HEK293T (cell line): ENCODE data around the gene SEC24A.
"Not testable (repeated sequence)": the region's sequence is repeated elsewhere in the genome, so short reads cannot be mapped to it uniquely, and the experiment has no call there.

Experiments
- CTCF ChIA-PET: fragments of 350-600 bp; formaldehyde crosslinking; extraction: SDS; loops from one replicate; lab custom pipeline; 2021; ENCODE audit warnings: antibody characterized with exemption, inconsistent platforms; lab: Yijun Ruan, JAX
- POLR2A ChIA-PET: fragments of 350-600 bp; formaldehyde crosslinking; extraction: SDS; loops from one replicate; lab custom pipeline; 2020; ENCODE audit warnings: antibody characterized with exemption, inconsistent platforms; lab: Yijun Ruan, JAX
- DNase-seq: peaks from one replicate; pipeline ENCODE4 v3.0.0; 2012; ENCODE audit warnings: mixed read lengths; ENCODE audit errors: extremely low spot score
- ARNT ChIP-seq: fragments of 450-650 bp; IDR thresholded peaks from 2 replicates; pipeline ENCODE4 v1.6.1; 2017; ENCODE audit warnings: mild to moderate bottlenecking
- BHLHE40 ChIP-seq: fragments of 450-650 bp; IDR thresholded peaks from 2 replicates; pipeline ENCODE4 v1.6.1; 2016; ENCODE audit warnings: mild to moderate bottlenecking, moderate library complexity, borderline replicate concordance
- CTBP1 ChIP-seq: fragments of 450-650 bp; IDR thresholded peaks from 2 replicates; pipeline ENCODE4 v1.6.1; 2016; ENCODE audit warnings: borderline replicate concordance
- ELF4 ChIP-seq: fragments of 450-650 bp; IDR thresholded peaks from 2 replicates; pipeline ENCODE4 v1.6.1; 2017; ENCODE audit warnings: antibody characterized with exemption
- FOXA1 ChIP-seq: fragments of 450-650 bp; IDR thresholded peaks from 2 replicates; pipeline ENCODE4 v1.6.1; 2016; ENCODE audit warnings: mild to moderate bottlenecking
- FOXK2 ChIP-seq: fragments of 450-650 bp; IDR thresholded peaks from 2 replicates; pipeline ENCODE4 v1.6.1; 2016; ENCODE audit warnings: mild to moderate bottlenecking
- FOXM1 ChIP-seq: fragments of 450-650 bp; IDR thresholded peaks from 2 replicates; pipeline ENCODE4 v1.6.1; 2017; ENCODE audit warnings: mild to moderate bottlenecking, borderline replicate concordance
- HDGF ChIP-seq: fragments of 450-650 bp; IDR thresholded peaks from 2 replicates; pipeline ENCODE4 v1.6.1; 2017; ENCODE audit warnings: antibody characterized with exemption, borderline replicate concordance
- L3MBTL2 ChIP-seq: fragments of 450-650 bp; conservative IDR thresholded peaks from 2 replicates; pipeline ENCODE4 v1.6.1; 2016; ENCODE audit warnings: mild to moderate bottlenecking
- LEF1 ChIP-seq: fragments of 450-650 bp; IDR thresholded peaks from 2 replicates; pipeline ENCODE4 v1.6.1; 2017; ENCODE audit warnings: mild to moderate bottlenecking, borderline replicate concordance
- NFRKB ChIP-seq: fragments of 450-650 bp; IDR thresholded peaks from 2 replicates; pipeline ENCODE4 v1.6.1; 2016; ENCODE audit warnings: mild to moderate bottlenecking, moderate library complexity
- PKNOX1 ChIP-seq: fragments of 450-650 bp; IDR thresholded peaks from 2 replicates; pipeline ENCODE4 v1.6.1; 2016
- SP1 ChIP-seq: fragments of 450-650 bp; IDR thresholded peaks from 2 replicates; pipeline ENCODE4 v1.6.1; 2017
- SUZ12 ChIP-seq: fragments of 450-650 bp; IDR thresholded peaks from 2 replicates; pipeline ENCODE4 v1.6.1; 2016; ENCODE audit warnings: mild to moderate bottlenecking
- TARDBP ChIP-seq: fragments of 450-650 bp; IDR thresholded peaks from 2 replicates; pipeline ENCODE4 v1.6.1; 2016
- ZNF384 ChIP-seq: fragments of 450-650 bp; IDR thresholded peaks from 2 replicates; pipeline ENCODE4 v1.6.1; 2016

SEC24A gene

GRCh38 chr5:134749415-134749814 lies 100.8 kb downstream of the SEC24A start:
- ChIA-PET POLR2A (interaction anchor here (1.0 to 1.3 kb wide), 2 partner anchors 8 to 11 kb away, joined by 3 to 6 read pairs; partner anchors contain the start of gene DDX46), CTCF (interaction anchor here (0.7 to 1.0 kb wide), 2 partner anchors 8 to 10 kb away, joined by 3 read pairs; no protein-coding TSS in a partner anchor)
- TF ChIP-seq BHLHE40, result no peak
- TF ChIP-seq CTBP1, result no peak
- TF ChIP-seq SUZ12, result no peak
- TF ChIP-seq SP1, result no peak
- no peak for TF ChIP-seq ZNF384
- no peak for TF ChIP-seq L3MBTL2
- TF ChIP-seq FOXM1, result no peak
- TF ChIP-seq ELF4, result no peak
- TF ChIP-seq ARNT, result no peak
- TF ChIP-seq HDGF, result no peak
- TF ChIP-seq LEF1, result no peak
- no peak for TF ChIP-seq NFRKB
- TF ChIP-seq FOXK2, result no peak
- no peak for TF ChIP-seq PKNOX1
- DNase-seq, result no peak

GRCh38 chr5:134758176-134758503 lies 109.6 kb downstream of the SEC24A start:
- CTCF ChIA-PET, result interaction anchor here (0.5 to 1.6 kb wide), 5 partner anchors 9 to 148 kb away, joined by 3 to 6 read pairs (median 5); no protein-coding TSS in a partner anchor
- DNase-seq, result no peak
- POLR2A ChIA-PET, result interaction anchor here (0.9 to 4.1 kb wide), 9 partner anchors 9 to 147 kb away, joined by 3 to 59 read pairs (median 6); partner anchors contain the start of genes CAMLG, PCBD2 and SEC24A
- TF ChIP-seq ZNF384 (no peak), FOXK2 (no peak), BHLHE40 (no peak), SP1 (no peak), FOXA1 (no peak), ARNT (no peak), SUZ12 (no peak)

- peak; percentile 96 for DNase-seq
- POLR2A ChIA-PET, result interaction anchor here (0.7 to 4.1 kb wide), 10 partner anchors 10 to 146 kb away, joined by 3 to 59 read pairs (median 5); partner anchors contain the start of genes C5orf24, CAMLG, PCBD2 and SEC24A
- CTCF ChIA-PET, result interaction anchor here (0.5 to 1.6 kb wide), 5 partner anchors 9 to 147 kb away, joined by 3 to 6 read pairs (median 5); no protein-coding TSS in a partner anchor
- no peak for TF ChIP-seq CTBP1
- TF ChIP-seq PKNOX1, result 0 out of 2 replicates have a peak, but pooled peaks have one; percentile 1
- TF ChIP-seq L3MBTL2, result peak; percentile 64
These were observed 110.1 kb downstream of the SEC24A start, which contains the start of gene DDX46 for GRCh38 chr5:134758504-134759341. Gene DDX46 (plus strand): TSS chr5:134758779. CDS start chr5:134758939, 160 bp downstream.

- CTCF ChIA-PET, POLR2A ChIA-PET, DNase-seq: not testable (repeated sequence)
These were observed 119.1 kb downstream of the SEC24A start for GRCh38 chr5:134767528-134768291.

GRCh38 chr5:134769206-134769605 lies 120.6 kb downstream of the SEC24A start:
- CTCF ChIA-PET, result no interaction called here
- no peak for DNase-seq
- TF ChIP-seq ZNF384 (no peak), BHLHE40 (no peak), TARDBP (no peak), NFRKB (no peak), LEF1 (no peak), L3MBTL2 (no peak), ELF4 (no peak)
- POLR2A ChIA-PET, result no interaction called here

- TF ChIP-seq NFRKB (no peak), LEF1 (no peak), HDGF (no peak), CTBP1 (no peak), FOXM1 (no peak), ZNF384 (no peak), SP1 (no peak), PKNOX1 (no peak), BHLHE40 (no peak), FOXK2 (no peak), ARNT (no peak), TARDBP (no peak)
- ChIA-PET POLR2A (no interaction called here), CTCF (no interaction called here)
- no peak for DNase-seq
These were observed 124.0 kb downstream of the SEC24A start for GRCh38 chr5:134772461-134773125.
